Neural cell (in vitro differentiated cells): Measurements from ENCODE around the gene ETFA. TPM values are rescaled to one million over a fixed set of nuclear protein-coding genes. Genes with fewer than 3 reads are reported as not detected.

Experiments used
- H2AFZ ChIP-seq: fragments of 200-600, 300-800 bp; sonication (generic), shearing (Covaris generic); 2 replicates; pipeline ENCODE4 v1.6.0; 2014; ENCODE audit warnings: low read depth, mild to moderate bottlenecking, antibody characterized with exemption, low read length, moderate library complexity
- H3F3A ChIP-seq: fragments of 200-600 bp; shearing (Covaris generic); 2 replicates; pipeline ENCODE4 v1.6.1; 2016; ENCODE audit warnings: mild to moderate bottlenecking, moderate library complexity, mixed read lengths, antibody characterized with exemption, low read length; ENCODE audit not compliant: insufficient read depth, poor library complexity, severe bottlenecking
- H3K27ac ChIP-seq: fragments of 200-600, 300-800 bp; sonication (generic), shearing (Covaris generic); 2 replicates; pipeline ENCODE4 v1.5.1; 2014; ENCODE audit warnings: mild to moderate bottlenecking, low read length, moderate library complexity
- H3K27me3 ChIP-seq: fragments of 300-800, 200-600 bp; sonication (generic), shearing (Covaris generic); 2 replicates; pipeline ENCODE4 v1.6.0; 2014; ENCODE audit warnings: mild to moderate bottlenecking, low read depth, low read length, moderate library complexity; ENCODE audit not compliant: insufficient read depth
- H3K36me3 ChIP-seq: fragments of 300-800, 200-600 bp; sonication (generic), shearing (Covaris generic); 2 replicates; pipeline ENCODE4 v1.5.1; 2014; ENCODE audit warnings: mild to moderate bottlenecking, antibody characterized with exemption, low read length, moderate library complexity; ENCODE audit not compliant: insufficient read depth
- H3K4me2 ChIP-seq: fragments of 300-800, 200-600 bp; sonication (generic), shearing (Covaris generic); 2 replicates; pipeline ENCODE4 v1.6.0; 2014; ENCODE audit warnings: mild to moderate bottlenecking, low read length
- H3K4me3 ChIP-seq: fragments of 300-800, 200-600 bp; sonication (generic), shearing (Covaris generic); 2 replicates; pipeline ENCODE4 v1.5.1; 2014; ENCODE audit warnings: mild to moderate bottlenecking, low read length, moderate library complexity
- H3K79me2 ChIP-seq: fragments of 200-600 bp; shearing (Covaris generic); replicated peaks from 2 replicates; pipeline ENCODE4 v1.6.0; 2014; ENCODE audit warnings: mild to moderate bottlenecking, low read length, moderate library complexity; ENCODE audit not compliant: insufficient read depth
- H3K9ac ChIP-seq: fragments of 300-800, 200-600 bp; sonication (generic), shearing (Covaris generic); 2 replicates; pipeline ENCODE4 v1.6.1; 2016; ENCODE audit warnings: mild to moderate bottlenecking, low read length, mixed read lengths
- H3K9me2 ChIP-seq: fragments of 200-600 bp; shearing (Covaris generic); 2 replicates; pipeline ENCODE4 v1.6.1; 2016; ENCODE audit warnings: mild to moderate bottlenecking, low read length, mixed read lengths; ENCODE audit not compliant: insufficient read depth
- H3K9me3 ChIP-seq: fragments of 200-600, 300-800 bp; sonication (generic), shearing (Covaris generic); 2 replicates; pipeline ENCODE4 v1.6.1; 2016; ENCODE audit warnings: mild to moderate bottlenecking, mixed run types, low read length, moderate library complexity, mixed read lengths
- H4K20me1 ChIP-seq: fragments of 200-600 bp; shearing (Covaris generic); 2 replicates; pipeline ENCODE4 v1.6.1; 2016; ENCODE audit warnings: mild to moderate bottlenecking, mixed run types; ENCODE audit not compliant: insufficient read depth
- CTCF ChIP-seq: fragments of 450-650 bp; IDR thresholded peaks from 2 replicates; pipeline ENCODE4 v1.5.1; 2014; ENCODE audit warnings: antibody characterized with exemption, mild to moderate bottlenecking, moderate library complexity; ENCODE audit not compliant: poor library complexity, severe bottlenecking
- EP300 ChIP-seq: fragments of 450-650 bp; conservative IDR thresholded peaks from 2 replicates; pipeline ENCODE4 v1.6.1; 2014; ENCODE audit warnings: antibody characterized with exemption, mild to moderate bottlenecking, moderate library complexity; ENCODE audit not compliant: poor library complexity, severe bottlenecking
- EZH2 ChIP-seq: fragments of 200-600, 300-800 bp; shearing (Covaris generic), sonication (generic); IDR thresholded peaks from 2 replicates; pipeline ENCODE4 v1.6.1; 2014; ENCODE audit warnings: antibody characterized with exemption, low read length, borderline replicate concordance, mild to moderate bottlenecking; ENCODE audit not compliant: insufficient read depth, poor library complexity, severe bottlenecking
- MXI1 ChIP-seq: fragments of 450-650 bp; conservative IDR thresholded peaks from 2 replicates; pipeline ENCODE4 v1.6.1; 2014; ENCODE audit warnings: antibody characterized with exemption, mild to moderate bottlenecking; ENCODE audit not compliant: poor library complexity, severe bottlenecking
- POLR2AphosphoS5 ChIP-seq: IDR thresholded peaks from 2 replicates; pipeline ENCODE4 v1.6.1; 2012
- RAD21 ChIP-seq: fragments of 450-650 bp; conservative IDR thresholded peaks from 2 replicates; pipeline ENCODE4 v1.6.1; 2014; ENCODE audit warnings: antibody characterized with exemption, mild to moderate bottlenecking, moderate library complexity
- REST ChIP-seq: IDR thresholded peaks from 2 replicates; pipeline ENCODE4 v1.6.1; 2012; ENCODE audit warnings: borderline replicate concordance
- SMC3 ChIP-seq: fragments of 450-650 bp; conservative IDR thresholded peaks from 2 replicates; pipeline ENCODE4 v1.6.1; 2014; ENCODE audit warnings: antibody characterized with exemption, mild to moderate bottlenecking, moderate library complexity; ENCODE audit not compliant: poor library complexity
- TAF1 ChIP-seq: IDR thresholded peaks from 2 replicates; pipeline ENCODE4 v1.6.1; 2012; ENCODE audit warnings: low read depth
- polyA plus RNA-seq: library from polyadenylated mRNA; depleted of rRNA; stranded (reverse); fragments of >200 nt; gene quantifications from 2 replicates; pipeline ENCODE4 v1.2.3, GENCODE V29; 2014

ETFA gene
- polyA plus RNA-seq, 1 donor from 2014 or later: 145 TPM

GRCh38 chr15:76217029-76217881, 94.0 kb downstream of the ETFA start:
- Histone ChIP-seq H3K4me2 (no peak overlapping the region), H3K27me3 (no peaks in the 10 kb centered on the region), H3K9me3 (no peaks in the 10 kb centered on the region), H3K36me3 (peaks cover 8% of the 10 kb centered on the region), H3F3A (no peaks in the 10 kb centered on the region), H3K9me2 (no peaks in the 10 kb centered on the region), H3K4me3 (no peak overlapping the region), H3K27ac (no peak overlapping the region), H2AFZ (no peak overlapping the region), H4K20me1 (no peaks in the 10 kb centered on the region), H3K9ac (no peak overlapping the region), H3K79me2 (no peaks in the 10 kb centered on the region)
- TF ChIP-seq EZH2: no peak
- no peak for TF ChIP-seq MXI1
- no peak for TF ChIP-seq TAF1
- no peak for TF ChIP-seq RAD21
- no peak for TF ChIP-seq CTCF
- no peak for TF ChIP-seq POLR2AphosphoS5
- TF ChIP-seq EP300: no peak
- no peak for TF ChIP-seq SMC3
- no peak for TF ChIP-seq REST

GRCh38 chr15:76215634-76216033, 95.6 kb downstream of the ETFA start:
- Histone ChIP-seq H3K79me2 (no peaks in the 10 kb centered on the region), H3K4me2 (no peak overlapping the region), H3K4me3 (no peak overlapping the region), H3K27me3 (no peaks in the 10 kb centered on the region), H3F3A (no peaks in the 10 kb centered on the region), H4K20me1 (no peaks in the 10 kb centered on the region), H2AFZ (no peak overlapping the region), H3K9me2 (no peaks in the 10 kb centered on the region), H3K27ac (no peak overlapping the region), H3K9me3 (no peaks in the 10 kb centered on the region), H3K9ac (no peak overlapping the region), H3K36me3 (peaks cover 8% of the 10 kb centered on the region)
- TF ChIP-seq EZH2 (no peak), POLR2AphosphoS5 (no peak), SMC3 (no peak), RAD21 (no peak), MXI1 (no peak), EP300 (no peak), REST (no peak), CTCF (no peak), TAF1 (no peak)
